ENCODE measurements around the gene GOT1.

Gene GOT1

GRCh38 chr10:99422529-99423096 lies 7.8 kb downstream of the GOT1 start:
- no peak for TF ChIP-seq CTCF (IDR thresholded peaks at IDR 0.05; ENCODE audit: insufficient read depth, low read depth, low read length, missing control alignments)
- DNase-seq (ENCODE audit: low read depth): no peak
- H3K4me3 ChIP-seq (ENCODE audit: low read depth, low read length): no peak overlapping the region

GRCh38 chr10:99421233-99421739 lies 9.1 kb downstream of the GOT1 start:
- H3K4me3 ChIP-seq (ENCODE audit: low read depth, low read length): no peak overlapping the region
- no peak for TF ChIP-seq CTCF (IDR thresholded peaks at IDR 0.05; ENCODE audit: insufficient read depth, low read depth, low read length, missing control alignments)
- DNase-seq (ENCODE audit: low read depth): no peak

- DNase-seq (ENCODE audit: low read depth): no peak
- no peak overlapping the region for H3K4me3 ChIP-seq (ENCODE audit: low read depth, low read length)
- no peak for TF ChIP-seq CTCF (IDR thresholded peaks at IDR 0.05; ENCODE audit: insufficient read depth, low read depth, low read length, missing control alignments)
These were observed 10.7 kb downstream of the GOT1 start for GRCh38 chr10:99419688-99420087.

- no peak for TF ChIP-seq CTCF (IDR thresholded peaks at IDR 0.05; ENCODE audit: insufficient read depth, low read depth, low read length, missing control alignments)
- no peak for DNase-seq (ENCODE audit: low read depth)
- no peak overlapping the region for H3K4me3 ChIP-seq (ENCODE audit: low read depth, low read length)
These were observed 11.4 kb downstream of the GOT1 start for GRCh38 chr10:99418910-99419624.

GRCh38 chr10:99412099-99412498 lies 18.3 kb downstream of the GOT1 start:
- no peak for DNase-seq (ENCODE audit: low read depth)
- TF ChIP-seq CTCF (IDR thresholded peaks at IDR 0.05; ENCODE audit: insufficient read depth, low read depth, low read length, missing control alignments): no peak

GRCh38 chr10:99411546-99411945 lies 18.9 kb downstream of the GOT1 start:
- no peak overlapping the region for H3K4me3 ChIP-seq (ENCODE audit: low read depth, low read length)
- TF ChIP-seq CTCF (IDR thresholded peaks at IDR 0.05; ENCODE audit: insufficient read depth, low read depth, low read length, missing control alignments): no peak
- no peak for DNase-seq (ENCODE audit: low read depth)

More at GRCh38 chr10:99412099-99412498, 18.3 kb downstream of the GOT1 start:
- H3K4me3 ChIP-seq (ENCODE audit: low read depth, low read length): no peak overlapping the region
